IMR-90 (cell line): ENCODE data around the gene PITRM1.

Source experiments
- BHLHE40 ChIP-seq: fragments of 150-350 bp; IDR thresholded peaks from 2 replicates; pipeline ENCODE4 v1.6.1; 2016; ENCODE audit warnings: mild to moderate bottlenecking, low read depth, low read length
- CEBPB ChIP-seq: IDR thresholded peaks from 2 replicates; pipeline ENCODE4 v1.6.1; 2012; ENCODE audit warnings: low read depth, low read length, improper control_type of control experiment
- CTCF ChIP-seq: conservative IDR thresholded peaks from 2 replicates; pipeline ENCODE4 v1.5.1; 2012; ENCODE audit warnings: mild to moderate bottlenecking, low read depth, low read length, improper control_type of control experiment
- ELK1 ChIP-seq: fragments of 150-350 bp; IDR thresholded peaks from 2 replicates; pipeline ENCODE4 v1.6.1; 2016; ENCODE audit warnings: low read depth, mild to moderate bottlenecking, low read length, moderate library complexity, borderline replicate concordance
- MAFK ChIP-seq: IDR thresholded peaks from 2 replicates; pipeline ENCODE4 v1.6.1; 2012; ENCODE audit warnings: low read depth, low read length, improper control_type of control experiment
- MAZ ChIP-seq: IDR thresholded peaks from 2 replicates; pipeline ENCODE4 v1.6.1; 2012; ENCODE audit warnings: low read depth, mild to moderate bottlenecking, low read length, improper control_type of control experiment, moderate library complexity, borderline replicate concordance
- MXI1 ChIP-seq: IDR thresholded peaks from 2 replicates; pipeline ENCODE4 v1.6.1; 2012; ENCODE audit warnings: low read depth, mild to moderate bottlenecking, low read length, moderate library complexity, borderline replicate concordance
- POLR2A ChIP-seq: IDR thresholded peaks from 2 replicates; pipeline ENCODE4 v1.6.1; 2012; ENCODE audit warnings: mild to moderate bottlenecking, low read depth, low read length
- RAD21 ChIP-seq: IDR thresholded peaks from 2 replicates; pipeline ENCODE4 v1.6.1; 2012; ENCODE audit warnings: low read length, improper control_type of control experiment
- RCOR1 ChIP-seq: IDR thresholded peaks from 2 replicates; pipeline ENCODE4 v1.6.1; 2012; ENCODE audit warnings: mild to moderate bottlenecking, low read length, improper control_type of control experiment; ENCODE audit not compliant: insufficient replicate concordance
- RFX5 ChIP-seq: IDR thresholded peaks from 2 replicates; pipeline ENCODE4 v1.8.0; 2012; ENCODE audit warnings: low read depth, mild to moderate bottlenecking, low read length, moderate library complexity
- SMC3 ChIP-seq: fragments of 150-350 bp; IDR thresholded peaks from 2 replicates; pipeline ENCODE4 v1.6.1; 2016; ENCODE audit warnings: low read depth, mild to moderate bottlenecking, antibody characterized with exemption, low read length, moderate library complexity
- USF2 ChIP-seq: fragments of 150-350 bp; IDR thresholded peaks from 2 replicates; pipeline ENCODE4 v1.6.1; 2017; ENCODE audit warnings: mild to moderate bottlenecking, antibody characterized with exemption, low read length, low read depth

DNA sequence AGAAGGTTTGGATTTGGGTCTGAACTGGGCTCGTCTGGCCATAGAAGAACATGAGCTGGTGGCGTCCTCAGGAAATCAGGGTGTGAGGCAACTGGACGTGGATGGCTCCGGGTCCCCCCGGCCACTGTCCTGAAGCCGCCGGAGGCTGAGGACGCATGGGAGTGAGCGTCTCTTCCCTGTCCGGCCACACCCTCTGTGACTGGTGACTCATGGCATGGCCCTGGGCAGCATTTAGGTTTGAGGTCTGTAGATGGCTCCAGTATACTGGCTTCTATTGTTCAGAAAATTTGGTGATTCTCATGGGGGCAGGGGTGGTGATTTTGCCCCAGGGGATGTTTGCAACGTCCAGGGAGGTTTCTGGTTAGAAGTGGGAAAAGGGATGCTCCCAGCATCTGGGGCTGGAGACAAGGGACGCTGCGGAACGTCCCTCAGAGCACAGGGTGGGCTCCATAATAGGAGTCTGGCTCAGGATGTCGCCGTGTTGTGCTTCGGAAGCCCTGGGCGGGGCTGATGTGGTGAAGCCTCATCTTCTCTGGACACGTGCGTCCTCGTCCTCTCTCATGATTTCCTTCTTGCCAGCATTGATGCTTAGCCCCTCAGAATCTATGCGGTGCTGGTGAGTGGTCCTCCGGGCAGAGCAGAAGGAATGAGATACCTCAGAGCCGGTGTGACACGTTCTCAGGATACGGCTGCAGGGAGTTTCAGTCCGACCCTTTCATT lies 49.9 kb downstream of the PITRM1 start:
- TF ChIP-seq CTCF (no peak), CEBPB (no peak), RFX5 (no peak), MAZ (no peak), POLR2A (no peak), RAD21 (no peak), BHLHE40 (no peak), SMC3 (no peak), MAFK (no peak), MXI1 (no peak), USF2 (no peak), ELK1 (no peak), RCOR1 (no peak)
